Fibroblast of lung (primary cell): Measurements from ENCODE around the gene SPTLC1. TPM values are rescaled to one million over a fixed set of nuclear protein-coding genes. Genes with fewer than 3 reads are reported as not detected.

Source experiments
- DNase-seq, 2 donors: peaks; one replicate each; pipeline versions ENCODE4 v3.0.0 to v3.0.0-alpha.2; 2010; ENCODE audit warnings: low read depth in 2 of 2
- H2AFZ ChIP-seq: 2 replicates; pipeline ENCODE4 v1.5.1; 2012; ENCODE audit warnings: low read length, control low read depth, inconsistent platforms
- H3K27ac ChIP-seq: 2 replicates; pipeline ENCODE4 v1.5.1; 2011; ENCODE audit warnings: low read length, control low read depth; ENCODE audit not compliant: insufficient read depth
- H3K27me3 ChIP-seq: 2 replicates; pipeline ENCODE4 v1.5.1; 2011; ENCODE audit warnings: mild to moderate bottlenecking, low read length; ENCODE audit not compliant: control insufficient read depth, insufficient read depth
- H3K36me3 ChIP-seq: 2 replicates; pipeline ENCODE4 v1.5.1; 2011; ENCODE audit warnings: low read length; ENCODE audit not compliant: control insufficient read depth, insufficient read depth
- H3K4me1 ChIP-seq: 2 replicates; pipeline ENCODE4 v1.5.1; 2011; ENCODE audit warnings: low read length; ENCODE audit not compliant: control insufficient read depth, insufficient read depth; ENCODE audit errors: extremely low read depth
- H3K4me2 ChIP-seq: 2 replicates; pipeline ENCODE4 v1.5.1; 2011; ENCODE audit warnings: low read length, control low read depth; ENCODE audit not compliant: insufficient read depth; ENCODE audit errors: extremely low read depth
- H3K4me3 ChIP-seq, 4 experiments: fragments of 200-600 bp in 1 of 4; sonication (generic) in 1 of 4; replicated peaks in 1 of 4; 2 replicates each; pipeline ENCODE4 v1.5.1; 2011 to 2016; ENCODE audit warnings: low read length in 4 of 4, low read depth in 3 of 4, mild to moderate bottlenecking in 3 of 4, control low read depth in 2 of 4, inconsistent platforms in 1 of 4, mixed read lengths in 1 of 4; ENCODE audit not compliant: insufficient read depth in 1 of 4; ENCODE audit errors: control extremely low read depth in 1 of 4
- H3K79me2 ChIP-seq: 2 replicates; pipeline ENCODE4 v1.5.1; 2012; ENCODE audit warnings: mild to moderate bottlenecking, low read length, inconsistent platforms; ENCODE audit not compliant: control insufficient read depth, insufficient read depth
- H3K9ac ChIP-seq: 2 replicates; pipeline ENCODE4 v1.5.1; 2011; ENCODE audit warnings: mild to moderate bottlenecking, low read length, control low read depth; ENCODE audit not compliant: insufficient read depth
- H3K9me3 ChIP-seq: 2 replicates; pipeline ENCODE4 v1.5.1; 2012; ENCODE audit warnings: low read depth, low read length; ENCODE audit not compliant: control insufficient read depth, insufficient read depth
- H4K20me1 ChIP-seq: 2 replicates; pipeline ENCODE4 v1.5.1; 2011; ENCODE audit warnings: low read length; ENCODE audit not compliant: control insufficient read depth, insufficient read depth; ENCODE audit errors: extremely low read depth
- CTCF ChIP-seq, 2 donors: IDR thresholded peaks in 1 of 2; conservative IDR thresholded peaks in 1 of 2; 1 replicate in 1 of 2; 2 replicates in 1 of 2; pipeline ENCODE4 v1.5.1; 2011 to 2012; ENCODE audit warnings: low read length in 2 of 2, control low read depth in 1 of 2, inconsistent platforms in 1 of 2, low read depth in 1 of 2, mild to moderate bottlenecking in 1 of 2
- EZH2 ChIP-seq: IDR thresholded peaks from 2 replicates; pipeline ENCODE4 v1.5.1; 2012; ENCODE audit warnings: low read length, control low read depth, mild to moderate bottlenecking; ENCODE audit errors: missing control alignments
- polyA plus RNA-seq, 2 donors: library from polyadenylated mRNA; depleted of rRNA in 1 of 2; stranded (reverse) in 1 of 2; unstranded in 1 of 2; fragments of >200 nt; gene quantifications; 2 replicates each; pipeline ENCODE4 v1.2.1, GENCODE V29; 2011 to 2012; ENCODE audit warnings: missing spikeins in 1 of 2
- total RNA-seq: library from RNA; depleted of rRNA; stranded (reverse); fragments of >200 nt; gene quantifications from 2 replicates; pipeline ENCODE4 v1.2.1, GENCODE V29; 2014

The SPTLC1 gene
- total and polyA plus RNA-seq, 2 donors (not counting 1 experiment from before 2014, with no cell fraction given), result 97.8 to 138 TPM

DNA sequence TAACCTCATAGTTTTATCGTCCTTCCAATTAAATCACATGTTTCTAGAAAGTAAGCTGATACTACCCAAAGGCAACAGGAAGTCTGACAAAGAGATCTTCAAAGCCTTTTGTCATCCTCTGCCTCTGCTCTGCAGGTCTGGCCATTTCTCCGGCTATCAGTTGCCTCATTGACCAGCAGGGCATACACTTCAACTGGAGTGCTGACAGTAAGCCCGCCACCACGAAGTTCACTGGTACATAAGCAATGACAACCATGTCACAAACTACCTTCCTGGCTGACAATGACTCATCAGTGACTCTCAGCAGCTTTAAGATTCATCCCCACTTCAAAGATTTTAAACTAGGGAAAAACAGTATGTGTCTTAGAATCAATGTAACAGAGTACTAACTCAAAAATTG, 20.6 kb downstream of the SPTLC1 start:
- TF ChIP-seq CTCF (conservative IDR thresholded peaks at IDR 0.05 in 1 of 2, IDR thresholded peaks at IDR 0.05 in 1 of 2; ENCODE audit: low read depth in 1 of 2, low read length in 2 of 2) (no peak), EZH2 (no peak)
- Histone ChIP-seq H3K27ac (no peak overlapping the region), H3K4me3 (no peak overlapping the region), H2AFZ (no peak overlapping the region), H3K9me3 (no peaks in the 10 kb centered on the region), H3K36me3 (no peaks in the 10 kb centered on the region), H3K4me2 (no peak overlapping the region), H3K4me1 (no peaks in the 10 kb centered on the region), H3K79me2 (peaks cover 7% of the 10 kb centered on the region), H3K27me3 (no peaks in the 10 kb centered on the region), H4K20me1 (no peaks in the 10 kb centered on the region), H3K9ac (no peak overlapping the region)
- DNase-seq, result peak in 1 of 2 donors; percentile 28

DNA sequence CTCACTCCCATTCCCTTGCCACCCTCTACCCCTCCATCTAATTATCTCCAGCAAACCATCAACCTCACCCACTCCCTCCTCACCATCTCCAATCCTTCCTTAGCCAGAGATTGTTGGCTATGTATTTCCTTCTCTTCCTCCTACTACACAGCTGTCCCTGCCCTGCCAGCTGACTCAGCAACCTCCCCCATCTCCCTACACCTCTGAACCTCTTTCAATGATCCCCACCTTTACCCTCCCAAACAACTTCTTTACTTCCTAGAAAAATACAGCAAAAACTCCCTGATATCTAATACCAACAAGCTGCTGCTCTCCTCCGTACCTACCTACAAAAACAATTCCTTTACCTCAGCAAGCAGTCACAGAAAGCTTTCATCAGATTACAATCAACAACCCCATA, 37.3 kb downstream of the SPTLC1 start:
- H3K27ac ChIP-seq, result no peak overlapping the region
- no peak overlapping the region for H3K9ac ChIP-seq
- H3K36me3 ChIP-seq, result no peaks in the 10 kb centered on the region
- no peak for TF ChIP-seq CTCF (conservative IDR thresholded peaks at IDR 0.05 in 1 of 2, IDR thresholded peaks at IDR 0.05 in 1 of 2; ENCODE audit: low read depth in 1 of 2, low read length in 2 of 2)
- no peak for TF ChIP-seq EZH2
- H3K27me3 ChIP-seq, result no peaks in the 10 kb centered on the region
- H3K9me3 ChIP-seq, result no peaks in the 10 kb centered on the region
- no peaks in the 10 kb centered on the region for H4K20me1 ChIP-seq
- H3K79me2 ChIP-seq, result no peaks in the 10 kb centered on the region
- H3K4me1 ChIP-seq, result no peaks in the 10 kb centered on the region
- no peak for DNase-seq
- H2AFZ ChIP-seq, result no peak overlapping the region
- H3K4me2 ChIP-seq, result no peak overlapping the region
- no peak overlapping the region for H3K4me3 ChIP-seq

- Histone ChIP-seq H3K9ac (no peak overlapping the region), H3K27ac (no peak overlapping the region), H3K4me2 (no peak overlapping the region), H3K9me3 (no peaks in the 10 kb centered on the region), H3K4me3 (no peak overlapping the region), H3K79me2 (no peaks in the 10 kb centered on the region), H4K20me1 (no peaks in the 10 kb centered on the region), H3K4me1 (no peaks in the 10 kb centered on the region), H2AFZ (no peak overlapping the region), H3K36me3 (peaks cover 2% of the 10 kb centered on the region), H3K27me3 (no peaks in the 10 kb centered on the region)
- no peak for DNase-seq
- TF ChIP-seq CTCF (conservative IDR thresholded peaks at IDR 0.05 in 1 of 2, IDR thresholded peaks at IDR 0.05 in 1 of 2; ENCODE audit: low read depth in 1 of 2, low read length in 2 of 2), result no peak
- no peak for TF ChIP-seq EZH2
Measured at GRCh38 chr9:92071634-92072033, 43.6 kb downstream of the SPTLC1 start.
